Brain microvascular endothelial cell (primary cell): ENCODE results near the gene IMMP2L.

Experiments used
- DNase-seq: peaks from one replicate; pipeline ENCODE4 v3.0.0-alpha.2; 2020
- H3K27ac ChIP-seq: fragments of 250-450 bp; sonication (Bioruptor Pico); 2 replicates; pipeline ENCODE4 v1.5.1; 2020; ENCODE audit warnings: mild to moderate bottlenecking, moderate library complexity
- H3K27me3 ChIP-seq: fragments of 250-450 bp; sonication (Bioruptor Pico); replicated peaks from 2 replicates; pipeline ENCODE4 v1.5.1; 2020; ENCODE audit warnings: mild to moderate bottlenecking
- H3K36me3 ChIP-seq: fragments of 250-450 bp; sonication (Bioruptor Pico); replicated peaks from 2 replicates; pipeline ENCODE4 v1.5.1; 2020; ENCODE audit warnings: mild to moderate bottlenecking
- H3K4me3 ChIP-seq: 2 replicates; pipeline ENCODE4 v1.5.1; 2011; ENCODE audit warnings: low read depth, mild to moderate bottlenecking, control low read depth, low read length, moderate library complexity
- CTCF ChIP-seq: IDR thresholded peaks from 2 replicates; pipeline ENCODE4 v1.5.1; 2011; ENCODE audit warnings: low read depth, mild to moderate bottlenecking, moderate library complexity, low read length, control low read depth, inconsistent platforms; ENCODE audit errors: missing control alignments
- in situ Hi-C: cut with HindIII; loops from 2 replicates; pipeline ENCODE4 v1.10.0; 2017; ENCODE audit warnings: low sequenced_read_pairs, low pct_ligation_motif_present

The IMMP2L gene

GRCh38 chr7:111529507-111530355, 32.6 kb downstream of the IMMP2L start:
- H3K36me3 ChIP-seq: no peaks in the 10 kb centered on the region
- in situ Hi-C loops: no loop called here
- no peak overlapping the region for H3K27ac ChIP-seq
- no peaks in the 10 kb centered on the region for H3K27me3 ChIP-seq
- no peak for TF ChIP-seq CTCF
- no peak for DNase-seq
- H3K4me3 ChIP-seq: no peak overlapping the region

- H3K27me3 ChIP-seq: no peaks in the 10 kb centered on the region
- no peak overlapping the region for H3K27ac ChIP-seq
- no peaks in the 10 kb centered on the region for H3K36me3 ChIP-seq
- no peak overlapping the region for H3K4me3 ChIP-seq
- TF ChIP-seq CTCF: no peak
- in situ Hi-C loops: no loop called here
- DNase-seq: no peak
Observed at GRCh38 chr7:111528331-111528730, 34.0 kb downstream of the IMMP2L start.

- in situ Hi-C loops: no loop called here
Observed at GRCh38 chr7:111527545-111527944, 34.7 kb downstream of the IMMP2L start.

GRCh38 chr7:111525100-111525499, 37.2 kb downstream of the IMMP2L start:
- DNase-seq: no peak
- in situ Hi-C loops: no loop called here
- no peak overlapping the region for H3K4me3 ChIP-seq
- no peak overlapping the region for H3K27ac ChIP-seq
- no peak for TF ChIP-seq CTCF
- H3K27me3 ChIP-seq: no peaks in the 10 kb centered on the region
- no peaks in the 10 kb centered on the region for H3K36me3 ChIP-seq

More at GRCh38 chr7:111527545-111527944, 34.7 kb downstream of the IMMP2L start:
- Histone ChIP-seq H3K36me3 (no peaks in the 10 kb centered on the region), H3K27ac (no peak overlapping the region), H3K4me3 (no peak overlapping the region), H3K27me3 (no peaks in the 10 kb centered on the region)
- no peak for DNase-seq
- TF ChIP-seq CTCF: no peak

- H3K27ac ChIP-seq: no peak overlapping the region
- H3K4me3 ChIP-seq: no peak overlapping the region
- DNase-seq: no peak
- H3K36me3 ChIP-seq: no peaks in the 10 kb centered on the region
- in situ Hi-C loops: no loop called here
- no peak for TF ChIP-seq CTCF
- no peaks in the 10 kb centered on the region for H3K27me3 ChIP-seq
Observed at GRCh38 chr7:111521660-111522059, 40.6 kb downstream of the IMMP2L start.

- no peak for TF ChIP-seq CTCF
- Histone ChIP-seq H3K27me3 (no peaks in the 10 kb centered on the region), H3K36me3 (no peaks in the 10 kb centered on the region), H3K27ac (no peak overlapping the region), H3K4me3 (no peak overlapping the region)
- in situ Hi-C loops: no loop called here
- no peak for DNase-seq
Observed at GRCh38 chr7:111518264-111518663, 44.0 kb downstream of the IMMP2L start.
